ENCODE results near the gene SNX30.

SNX30 gene

GRCh38 chr9:112846528-112847488 is 96.2 kb downstream of the SNX30 start:
- Histone ChIP-seq H3K27me3 (ENCODE audit: insufficient read depth, low read length) (no peaks in the 10 kb centered on the region), H3K9me3 (ENCODE audit: low read length) (no peaks in the 10 kb centered on the region), H3K4me2 (ENCODE audit: low read length) (no peak overlapping the region), H3K9me2 (ENCODE audit: low read depth, low read length) (no peaks in the 10 kb centered on the region), H3K4me3 (ENCODE audit: low read depth, low read length, poor library complexity, severe bottlenecking) (no peak overlapping the region), H3K79me2 (ENCODE audit: insufficient read depth, low read length) (no peaks in the 10 kb centered on the region), H3F3A (ENCODE audit: insufficient read depth, low read length) (no peaks in the 10 kb centered on the region), H2AFZ (ENCODE audit: low read length) (no peak overlapping the region), H3K4me1 (ENCODE audit: insufficient read depth, low read length, severe bottlenecking) (peaks cover 13% of the 10 kb centered on the region), H3K27ac (ENCODE audit: low read depth, low read length, poor library complexity, severe bottlenecking) (no peak overlapping the region), H3K36me3 (ENCODE audit: insufficient read depth, low read length) (peaks cover 8% of the 10 kb centered on the region), H3K9ac (ENCODE audit: low read length) (no peak overlapping the region), H4K20me1 (ENCODE audit: insufficient read depth, low read length) (no peaks in the 10 kb centered on the region)
- no peak for TF ChIP-seq CTCF (IDR thresholded peaks at IDR 0.05; ENCODE audit: low read length)
- no peak for TF ChIP-seq EZH2 (IDR thresholded peaks at IDR 0.05; ENCODE audit: borderline replicate concordance, low read length)

GRCh38 chr9:112848316-112849151 is 98.0 kb downstream of the SNX30 start:
- Histone ChIP-seq H3K4me1 (ENCODE audit: insufficient read depth, low read length, severe bottlenecking) (peaks cover 13% of the 10 kb centered on the region), H3K27ac (ENCODE audit: low read depth, low read length, poor library complexity, severe bottlenecking) (no peak overlapping the region), H2AFZ (ENCODE audit: low read length) (no peak overlapping the region), H3K79me2 (ENCODE audit: insufficient read depth, low read length) (no peaks in the 10 kb centered on the region), H3K36me3 (ENCODE audit: insufficient read depth, low read length) (peaks cover 19% of the 10 kb centered on the region), H3K4me3 (ENCODE audit: low read depth, low read length, poor library complexity, severe bottlenecking) (no peak overlapping the region), H3K9me2 (ENCODE audit: low read depth, low read length) (no peaks in the 10 kb centered on the region), H3K27me3 (ENCODE audit: insufficient read depth, low read length) (no peaks in the 10 kb centered on the region), H3F3A (ENCODE audit: insufficient read depth, low read length) (no peaks in the 10 kb centered on the region), H3K4me2 (ENCODE audit: low read length) (no peak overlapping the region), H3K9ac (ENCODE audit: low read length) (no peak overlapping the region), H3K9me3 (ENCODE audit: low read length) (no peaks in the 10 kb centered on the region), H4K20me1 (ENCODE audit: insufficient read depth, low read length) (no peaks in the 10 kb centered on the region)
- no peak for TF ChIP-seq EZH2 (IDR thresholded peaks at IDR 0.05; ENCODE audit: borderline replicate concordance, low read length)
- no peak for TF ChIP-seq CTCF (IDR thresholded peaks at IDR 0.05; ENCODE audit: low read length)

GRCh38 chr9:112849363-112849922 is 98.9 kb downstream of the SNX30 start:
- H3K4me1 ChIP-seq (ENCODE audit: insufficient read depth, low read length, severe bottlenecking), result peaks cover 13% of the 10 kb centered on the region
- no peaks in the 10 kb centered on the region for H3K9me3 ChIP-seq (ENCODE audit: low read length)
- H3K27ac ChIP-seq (ENCODE audit: low read depth, low read length, poor library complexity, severe bottlenecking), result no peak overlapping the region
- H3K79me2 ChIP-seq (ENCODE audit: insufficient read depth, low read length), result no peaks in the 10 kb centered on the region
- H2AFZ ChIP-seq (ENCODE audit: low read length), result no peak overlapping the region
- H3K4me2 ChIP-seq (ENCODE audit: low read length), result no peak overlapping the region
- TF ChIP-seq EZH2 (IDR thresholded peaks at IDR 0.05; ENCODE audit: borderline replicate concordance, low read length), result no peak
- no peak for TF ChIP-seq CTCF (IDR thresholded peaks at IDR 0.05; ENCODE audit: low read length)
- H3K36me3 ChIP-seq (ENCODE audit: insufficient read depth, low read length), result peaks cover 28% of the 10 kb centered on the region
- H3K4me3 ChIP-seq (ENCODE audit: low read depth, low read length, poor library complexity, severe bottlenecking), result no peak overlapping the region
- H4K20me1 ChIP-seq (ENCODE audit: insufficient read depth, low read length), result no peaks in the 10 kb centered on the region
- no peaks in the 10 kb centered on the region for H3K9me2 ChIP-seq (ENCODE audit: low read depth, low read length)
- H3F3A ChIP-seq (ENCODE audit: insufficient read depth, low read length), result no peaks in the 10 kb centered on the region
- H3K9ac ChIP-seq (ENCODE audit: low read length), result no peak overlapping the region
- no peaks in the 10 kb centered on the region for H3K27me3 ChIP-seq (ENCODE audit: insufficient read depth, low read length)
